ENCODE measurements around the gene H2BK1. TPM values are rescaled to one million over a fixed set of nuclear protein-coding genes. Genes with fewer than 3 reads are reported as not detected.

Gene H2BK1
- total RNA-seq, 8 experiments from 2014 or later, result 0.96 TPM; not detected in 7

Other genes with a start within 250 kb of the H2BK1 start
- gene KCNH2, start 232.2 kb downstream of the H2BK1 start, total RNA-seq, result 10 to 100 TPM in 5 of 8 experiments, under 1 TPM in 3; 0.38 to 38.5 (median 20.9) TPM
- 1 to 10 TPM in 6 of 8 experiments, under 1 TPM in 2; 0.33 to 4.0 (median 1.7) TPM for gene NOS3, start 219.5 kb downstream of the H2BK1 start, total RNA-seq
- gene ATG9B, start 186.0 kb downstream of the H2BK1 start, total RNA-seq, result 1 to 10 TPM in 7 of 8 experiments, under 1 TPM in 1; 0.36 to 6.7 (median 2.2) TPM
- 10 to 100 TPM; 13.5 to 38.1 (median 27.0) TPM for gene ABCB8, start 182.0 kb downstream of the H2BK1 start, total RNA-seq
- gene ASIC3, start 162.0 kb downstream of the H2BK1 start, total RNA-seq, result 1 to 10 TPM in 7 of 8 experiments, under 1 TPM in 1; 0.76 to 5.0 (median 2.5) TPM
- 10 to 100 TPM; 18.7 to 28.6 (median 22.3) TPM for gene CDK5, start 152.6 kb downstream of the H2BK1 start, total RNA-seq
- 100 to 1,000 TPM in 3 of 8 experiments, 10 to 100 TPM in 5; 17.1 to 165 (median 45.8) TPM for gene SLC4A2, start 150.9 kb downstream of the H2BK1 start, total RNA-seq
- gene FASTK, start 129.7 kb downstream of the H2BK1 start, total RNA-seq, result 10 to 100 TPM; 33.5 to 79.4 (median 59.9) TPM
- gene TMUB1, start 127.0 kb downstream of the H2BK1 start, total RNA-seq, result 10 to 100 TPM; 18.2 to 33.3 (median 30.6) TPM
- gene AGAP3, start 124.0 kb downstream of the H2BK1 start, total RNA-seq, result 10 to 100 TPM; 34.1 to 84.7 (median 57.2) TPM
- 1 to 10 TPM in 2 of 8 experiments, under 1 TPM in 3, not detected in 3; 0.22 to 1.5 (median 0.78) TPM for gene GBX1, start 42.8 kb downstream of the H2BK1 start, total RNA-seq
- gene ASB10, start 23.2 kb downstream of the H2BK1 start, total RNA-seq, result under 1 TPM in 2 of 8 experiments, not detected in 6; 0.33 to 0.56 TPM
- 10 to 100 TPM; 22.1 to 77.3 (median 43.9) TPM for gene ABCF2, start 16.7 kb upstream of the H2BK1 start, total RNA-seq
- gene CHPF2, start 22.0 kb upstream of the H2BK1 start, total RNA-seq, result 10 to 100 TPM; 11.3 to 57.9 (median 30.9) TPM
- gene SMARCD3, start 38.2 kb upstream of the H2BK1 start, total RNA-seq, result 10 to 100 TPM; 12.8 to 88.7 (median 35.0) TPM
- gene NUB1, start 131.3 kb upstream of the H2BK1 start, total RNA-seq, result 10 to 100 TPM; 37.3 to 94.9 (median 53.2) TPM
- gene WDR86, start 199.6 kb upstream of the H2BK1 start, total RNA-seq, result 10 to 100 TPM in 5 of 8 experiments, 1 to 10 TPM in 1, under 1 TPM in 2; 0.56 to 35.3 (median 21.8) TPM
- gene CRYGN, start 229.7 kb upstream of the H2BK1 start, total RNA-seq, result 1 to 10 TPM in 1 of 8 experiments, under 1 TPM in 6, not detected in 1; 0.11 to 1.3 (median 0.29) TPM

Data from motor neuron (in vitro differentiated cells).